DND-41 (cell line): Measurements from ENCODE around the gene NR5A1.

ENCODE experiments used
- ATAC-seq: fragments of 200-7000 bp; cut with Tn5 transposase; 3 replicates; pipeline ENCODE4 v1.9.1; 2021; ENCODE audit warnings: low read depth; ENCODE audit not compliant: insufficient read depth
- DNase-seq: peaks from one replicate; pipeline ENCODE4 v3.0.0-alpha.2; 2020
- H2AFZ ChIP-seq: 2 replicates; pipeline ENCODE4 v1.6.0; 2012; ENCODE audit warnings: low read depth, low read length
- H3K27ac ChIP-seq: 2 replicates; pipeline ENCODE4 v1.5.1; 2012; ENCODE audit warnings: low read length, inconsistent platforms
- H3K27me3 ChIP-seq: fragments of 200-600 bp; sonication (generic); 2 replicates; pipeline ENCODE4 v1.6.0; 2012; ENCODE audit warnings: low read length, mild to moderate bottlenecking, inconsistent platforms; ENCODE audit not compliant: insufficient read depth, poor library complexity
- H3K36me3 ChIP-seq: 2 replicates; pipeline ENCODE4 v1.5.1; 2012; ENCODE audit warnings: low read length, inconsistent platforms; ENCODE audit not compliant: insufficient read depth
- H3K4me1 ChIP-seq: 2 replicates; pipeline ENCODE4 v1.5.1; 2012; ENCODE audit warnings: mild to moderate bottlenecking, low read length; ENCODE audit not compliant: insufficient read depth
- H3K4me2 ChIP-seq: 2 replicates; pipeline ENCODE4 v1.6.0; 2012; ENCODE audit warnings: mild to moderate bottlenecking, moderate library complexity, low read length, inconsistent platforms; ENCODE audit not compliant: insufficient read depth
- H3K4me3 ChIP-seq, 2 experiments: fragments of 200-600 bp in 1 of 2; shearing (Covaris generic) in 1 of 2; 2 replicates each; pipeline ENCODE4 v1.5.1; 2012 to 2016; ENCODE audit warnings: inconsistent platforms in 2 of 2, low read length in 2 of 2, mild to moderate bottlenecking in 2 of 2, low read depth in 1 of 2, moderate library complexity in 1 of 2
- H3K79me2 ChIP-seq: 2 replicates; pipeline ENCODE4 v1.6.0; 2012; ENCODE audit warnings: low read length, inconsistent platforms; ENCODE audit not compliant: insufficient read depth
- H3K9ac ChIP-seq: 2 replicates; pipeline ENCODE4 v1.6.0; 2012; ENCODE audit warnings: low read depth, mild to moderate bottlenecking, inconsistent platforms, low read length, moderate library complexity
- H3K9me3 ChIP-seq: 2 replicates; pipeline ENCODE4 v1.5.1; 2012; ENCODE audit warnings: low read length, moderate library complexity, mild to moderate bottlenecking, inconsistent platforms; ENCODE audit not compliant: insufficient read depth, severe bottlenecking
- H4K20me1 ChIP-seq: 2 replicates; pipeline ENCODE4 v1.6.0; 2012; ENCODE audit warnings: low read length; ENCODE audit not compliant: insufficient read depth
- EZH2 ChIP-seq: IDR thresholded peaks from 3 replicates; pipeline ENCODE4 v1.6.1; 2012; ENCODE audit warnings: borderline replicate concordance, low read depth, mild to moderate bottlenecking, moderate library complexity, low read length, inconsistent platforms; ENCODE audit not compliant: severe bottlenecking
- TF ChIP-seq, protein P1 (sequence below): IDR thresholded peaks from 2 replicates; pipeline ENCODE4 v1.5.1; 2012; ENCODE audit warnings: borderline replicate concordance, low read length, moderate library complexity, mild to moderate bottlenecking; ENCODE audit not compliant: poor library complexity, severe bottlenecking; ENCODE audit errors: extremely low read depth

The NR5A1 gene

GRCh38 chr9:124482431-124483031 is 24.7 kb downstream of the NR5A1 start:
- Histone ChIP-seq H3K4me1 (no peaks in the 10 kb centered on the region), H3K4me2 (no peak overlapping the region), H3K9ac (no peak overlapping the region), H3K79me2 (no peaks in the 10 kb centered on the region), H3K27ac (no peak overlapping the region), H2AFZ (no peak overlapping the region), H3K27me3 (no peaks in the 10 kb centered on the region), H3K36me3 (no peaks in the 10 kb centered on the region), H3K4me3 (no peak overlapping the region), H3K9me3 (no peaks in the 10 kb centered on the region), H4K20me1 (no peaks in the 10 kb centered on the region; the same call in 1 of the 2 replicates)
- no peak for TF ChIP-seq EZH2
- TF ChIP-seq, protein P1, sequence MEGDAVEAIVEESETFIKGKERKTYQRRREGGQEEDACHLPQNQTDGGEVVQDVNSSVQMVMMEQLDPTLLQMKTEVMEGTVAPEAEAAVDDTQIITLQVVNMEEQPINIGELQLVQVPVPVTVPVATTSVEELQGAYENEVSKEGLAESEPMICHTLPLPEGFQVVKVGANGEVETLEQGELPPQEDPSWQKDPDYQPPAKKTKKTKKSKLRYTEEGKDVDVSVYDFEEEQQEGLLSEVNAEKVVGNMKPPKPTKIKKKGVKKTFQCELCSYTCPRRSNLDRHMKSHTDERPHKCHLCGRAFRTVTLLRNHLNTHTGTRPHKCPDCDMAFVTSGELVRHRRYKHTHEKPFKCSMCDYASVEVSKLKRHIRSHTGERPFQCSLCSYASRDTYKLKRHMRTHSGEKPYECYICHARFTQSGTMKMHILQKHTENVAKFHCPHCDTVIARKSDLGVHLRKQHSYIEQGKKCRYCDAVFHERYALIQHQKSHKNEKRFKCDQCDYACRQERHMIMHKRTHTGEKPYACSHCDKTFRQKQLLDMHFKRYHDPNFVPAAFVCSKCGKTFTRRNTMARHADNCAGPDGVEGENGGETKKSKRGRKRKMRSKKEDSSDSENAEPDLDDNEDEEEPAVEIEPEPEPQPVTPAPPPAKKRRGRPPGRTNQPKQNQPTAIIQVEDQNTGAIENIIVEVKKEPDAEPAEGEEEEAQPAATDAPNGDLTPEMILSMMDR = no peak
- ATAC-seq = no peak
- DNase-seq = no peak

- Histone ChIP-seq H3K79me2 (no peaks in the 10 kb centered on the region), H2AFZ (no peak overlapping the region), H3K36me3 (no peaks in the 10 kb centered on the region), H3K4me3 (no peak overlapping the region), H3K4me2 (no peak overlapping the region), H3K27me3 (no peaks in the 10 kb centered on the region), H3K27ac (no peak overlapping the region), H3K9ac (no peak overlapping the region), H3K9me3 (no peaks in the 10 kb centered on the region), H4K20me1 (no peaks in the 10 kb centered on the region; the same call in 1 of the 2 replicates), H3K4me1 (no peaks in the 10 kb centered on the region)
- DNase-seq (no peak), ATAC-seq (no peak)
- TF ChIP-seq EZH2 = no peak
- TF ChIP-seq, protein P1 = no peak
Observed at GRCh38 chr9:124481115-124481514, 26.1 kb downstream of the NR5A1 start.

DNA sequence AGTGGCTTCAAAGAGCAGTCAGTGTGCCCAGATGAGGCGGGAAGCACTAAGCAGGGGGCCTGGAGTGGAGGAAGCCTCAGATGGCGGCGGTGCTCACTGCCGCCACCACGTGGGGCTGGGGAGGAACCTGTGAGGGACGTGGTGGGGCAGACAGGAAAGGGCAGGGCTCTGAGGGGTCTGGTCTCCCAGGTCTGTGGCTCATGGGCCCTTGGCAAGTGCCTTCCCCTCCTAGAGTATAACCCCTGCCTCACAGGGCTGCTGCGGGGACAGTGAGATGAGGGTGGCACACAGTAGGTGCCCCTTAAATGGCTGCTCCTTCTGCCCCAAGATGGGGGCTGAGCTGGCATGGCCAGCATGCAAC is 26.6 kb downstream of the NR5A1 start:
- H3K4me2 ChIP-seq = no peak overlapping the region
- no peak overlapping the region for H2AFZ ChIP-seq
- no peaks in the 10 kb centered on the region for H3K27me3 ChIP-seq
- TF ChIP-seq EZH2 = no peak
- TF ChIP-seq, protein P1 = peak; percentile 45
- no peak overlapping the region for H3K4me3 ChIP-seq
- no peaks in the 10 kb centered on the region for H3K79me2 ChIP-seq
- H3K9ac ChIP-seq = no peak overlapping the region
- ATAC-seq (peak; percentile 74), DNase-seq (peak; percentile 13)
- H4K20me1 ChIP-seq = no peaks in the 10 kb centered on the region; the same call in 1 of the 2 replicates
- no peaks in the 10 kb centered on the region for H3K4me1 ChIP-seq
- no peaks in the 10 kb centered on the region for H3K9me3 ChIP-seq
- no peaks in the 10 kb centered on the region for H3K36me3 ChIP-seq
- no peak overlapping the region for H3K27ac ChIP-seq
